H1 (cell line): ENCODE data around the gene DPM3. TPM values are rescaled to one million over a fixed set of nuclear protein-coding genes. Genes with fewer than 3 reads are reported as not detected.

Source experiments
- ASH2L ChIP-seq: fragments of 200-600, 300-600 bp; sonication (generic); IDR thresholded peaks from one replicate; pipeline ENCODE4 v1.7.1; 2017; ENCODE audit warnings: low read length
- CHD7 ChIP-seq: fragments of 300-600 bp; sonication (generic); IDR thresholded peaks from 2 replicates; pipeline ENCODE4 v1.7.1; 2012; ENCODE audit warnings: low read length, moderate library complexity, mild to moderate bottlenecking, inconsistent platforms; ENCODE audit not compliant: insufficient replicate concordance
- FOSL1 ChIP-seq: IDR thresholded peaks from 2 replicates; pipeline ENCODE4 v1.6.1; 2011; ENCODE audit warnings: mild to moderate bottlenecking, low read depth, low read length, moderate library complexity; ENCODE audit not compliant: insufficient read depth
- HDAC6 ChIP-seq: IDR thresholded peaks from one replicate; pipeline ENCODE4 v1.7.1; 2012; ENCODE audit warnings: low read depth, mild to moderate bottlenecking, inconsistent platforms, low read length, moderate library complexity
- NRF1 ChIP-seq: IDR thresholded peaks from 2 replicates; pipeline ENCODE4 v1.6.1; 2011; ENCODE audit warnings: mild to moderate bottlenecking, low read depth, low read length, improper control_type of control experiment
- RNF2 ChIP-seq: fragments of 200-900, 300-1000 bp; sonication (generic); IDR thresholded peaks from 2 replicates; pipeline ENCODE4 v1.7.1; 2016; ENCODE audit warnings: borderline replicate concordance, low read depth, mild to moderate bottlenecking, antibody characterized with exemption, low read length; ENCODE audit not compliant: poor library complexity, severe bottlenecking; ENCODE audit errors: missing control alignments
- SP1 ChIP-seq: IDR thresholded peaks from 2 replicates; pipeline ENCODE4 v1.6.1; 2011; ENCODE audit warnings: low read depth, low read length
- SP4 ChIP-seq: IDR thresholded peaks from 2 replicates; pipeline ENCODE4 v1.6.1; 2012; ENCODE audit warnings: low read length, inconsistent platforms
- TAF7 ChIP-seq: optimal IDR thresholded peaks from 2 replicates; pipeline ENCODE3; 2011; ENCODE audit warnings: low read depth, mild to moderate bottlenecking, inconsistent platforms, low read length, moderate library complexity, borderline replicate concordance
- ZNF274 ChIP-seq: IDR thresholded peaks from 2 replicates; pipeline ENCODE4 v1.7.0; 2012; ENCODE audit warnings: low read length, borderline replicate concordance; ENCODE audit errors: extremely low read depth
- polyA plus RNA-seq, 7 experiments: library from polyadenylated mRNA; depleted of rRNA in 3 of 7; stranded (reverse) in 5 of 7; unstranded in 2 of 7; fragments of >200 nt in 5 of 7; fragments of 200-250 nt in 2 of 7; gene quantifications; 1 replicate in 5 of 7; 2 replicates in 1 of 7; 4 replicates in 1 of 7; pipeline versions ENCODE4 v1.2.1 to v1.2.3, GENCODE V29; 2011 to 2013; ENCODE audit warnings: missing spikeins in 2 of 7, mixed read lengths in 2 of 7
- total RNA-seq: library from RNA; stranded (reverse); fragmentation: NEBNext Ultra II Directional; extraction: Animal tissue kit (Norgen Biotek cat#: 25700); gene quantifications from 2 replicates; pipeline ENCODE4 v1.2.1, GENCODE V29; 2021
- TF ChIP-seq, protein P1 (sequence below): IDR thresholded peaks from 2 replicates; pipeline ENCODE4 v1.6.1; 2011; ENCODE audit warnings: low read depth, mild to moderate bottlenecking, low read length; ENCODE audit not compliant: insufficient read depth

The DPM3 gene
- total and polyA plus RNA-seq, 2 of the 8 experiments (the other 6 are each of a cell fraction or from before 2014, with no cell fraction given) = 44.8 to 227 TPM

DNA sequence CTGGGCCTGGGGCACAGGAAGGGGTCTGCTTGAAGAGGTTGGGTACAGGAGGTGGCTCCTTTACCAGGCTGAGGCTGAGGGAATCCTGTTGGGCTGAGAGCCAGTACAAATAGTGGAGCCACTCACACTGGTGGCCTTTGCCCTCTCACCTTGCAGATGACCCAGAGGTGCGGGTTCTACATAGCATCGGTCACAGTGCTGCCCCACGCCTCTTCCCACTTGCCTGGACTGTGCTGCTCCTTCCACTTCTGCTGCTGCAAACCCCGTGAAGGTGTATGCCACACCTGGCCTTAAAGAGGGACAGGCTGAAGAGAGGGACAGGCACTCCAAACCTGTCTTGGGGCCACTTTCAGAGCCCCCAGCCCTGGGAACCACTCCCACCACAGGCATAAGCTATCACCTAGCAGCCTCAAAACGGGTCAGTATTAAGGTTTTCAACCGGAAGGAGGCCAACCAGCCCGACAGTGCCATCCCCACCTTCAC lies 6.5 kb downstream of the DPM3 start (continued):
- TF ChIP-seq CHD7 = no peak
- no peak for TF ChIP-seq SP1
- TF ChIP-seq SP4 = no peak
- TF ChIP-seq, protein P1, sequence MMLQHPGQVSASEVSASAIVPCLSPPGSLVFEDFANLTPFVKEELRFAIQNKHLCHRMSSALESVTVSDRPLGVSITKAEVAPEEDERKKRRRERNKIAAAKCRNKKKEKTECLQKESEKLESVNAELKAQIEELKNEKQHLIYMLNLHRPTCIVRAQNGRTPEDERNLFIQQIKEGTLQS = no peak
- TF ChIP-seq ASH2L = no peak
- no peak for TF ChIP-seq HDAC6
- TF ChIP-seq RNF2 = no peak
- no peak for TF ChIP-seq FOSL1
- no peak for TF ChIP-seq TAF7
- TF ChIP-seq ZNF274 = no peak
- TF ChIP-seq NRF1 = no peak
